Pancreas (tissue), 10 donors: Measurements from ENCODE around the gene CCL11. TPM values are rescaled to one million over a fixed set of nuclear protein-coding genes. Genes with fewer than 3 reads are reported as not detected.

Experiments
- ATAC-seq, 4 donors: fragments of 200-7000 bp; cut with Tn5 transposase; one replicate each; pipeline versions ENCODE4 v1.8.0 to v1.9.1; 2020; ENCODE audit warnings: mild to moderate bottlenecking in 4 of 4, moderate library complexity in 4 of 4
- DNase-seq, 6 donors: peaks; one replicate each; pipeline ENCODE4 v3.0.0-alpha.2; 2020
- FAIRE-seq: peaks from 2 replicates; lab custom pipeline; 2012; peaks lifted over from hg19 to GRCh38; lab: Jason Lieb, UNC
- H3K27ac ChIP-seq, 4 donors: fragments of 200-600 bp; sonication (generic); 1 replicate in 3 of 4; 2 replicates in 1 of 4; pipeline versions ENCODE4 v1.5.0 to v1.8.0; 2020
- H3K27me3 ChIP-seq, 4 donors: fragments of 200-600 bp; one replicate each; pipeline ENCODE4 v1.8.0; 2021
- H3K36me3 ChIP-seq, 3 donors: fragments of 200-600 bp; sonication (generic) in 1 of 3; one replicate each; pipeline versions ENCODE4 v1.5.0 to v1.8.0; 2020 to 2021
- H3K4me1 ChIP-seq, 3 donors: fragments of 200-600 bp; one replicate each; pipeline ENCODE4 v1.8.0; 2021
- H3K4me3 ChIP-seq, 4 donors: fragments of 200-600 bp; sonication (generic) in 2 of 4; one replicate each; pipeline versions ENCODE4 v1.5.0 to v1.8.0; 2020 to 2021
- H3K9me3 ChIP-seq, 4 donors: fragments of 200-600 bp; one replicate each; pipeline ENCODE4 v1.8.0; 2021
- CTCF ChIP-seq, 4 donors: fragments of 200-600 bp; sonication (generic) in 3 of 4; IDR thresholded peaks; one replicate each; pipeline versions ENCODE4 v1.5.0 to v1.8.0; 2021; ENCODE audit warnings: antibody characterized with exemption in 4 of 4
- WGBS, 2 donors: extraction: QIAGEN DNeasy Blood & Tissue Kit; methylation state at CpG; one replicate each; pipeline ENCODE4 v1.1.7; 2013; 5-methylcytosine and 5-hydroxymethylcytosine counted together
- intact Hi-C, 3 donors: fragments of 100-400 bp; cut with DNase I; formaldehyde crosslinking; loops; one replicate each; pipeline versions ENCODE4 v1.11.1 to v1.14.2; 2022
- polyA plus RNA-seq, 2 donors: library from polyadenylated mRNA; stranded (reverse); fragments of 200-250 nt; gene quantifications; one replicate each; pipeline ENCODE4 v1.2.3, GENCODE V29; 2013
- total RNA-seq, 6 donors: library from RNA; stranded (reverse); fragmentation: NEBNext Ultra II Directional in 4 of 6; extraction: Animal tissue kit (Norgen Biotek cat#: 25700) in 4 of 6; gene quantifications; one replicate each; pipeline versions ENCODE4 v1.2.1 to v1.2.4, GENCODE V29; 2021 to 2023
- donor health status: healthy with polysubstance abuse.
- donor health status: DM: no; HTN: no; CAD: no; lungs with moderate emphysema.
- donor health status: DM: no; HTN: no; CAD: no.
- donor health status: control.
- donor health status: control.
- donor health status: Bipolar disorder and iron deficiency.
- donor health status: DM: yes; HTN: yes; CAD: no.
- donor health status: DM: no; HTN: no; CAD: no.
- donor health status: DM: no; HTN: no; CAD: no.
- donor health status: DM: yes; HTN: yes; CAD: no.

Gene CCL11
- 1 to 10 TPM in 1 of 6 donors, under 1 TPM in 2, not detected in 3; 0.43 to 1.7 (median 1.00) TPM for total RNA-seq
- polyA plus RNA-seq, result 1 to 10 TPM; 1.1 to 4.0 TPM

GRCh38 chr17:34285286-34285792 lies at the start of gene CCL11:
Gene CCL11 (plus strand): TSS chr17:34285742. CDS start chr17:34285809, 67 bp downstream.
- Histone ChIP-seq H3K27me3 (no peaks in the 10 kb centered on the region), H3K27ac (no peak within 1 kb of the TSS), H3K4me3 (no peak within 1 kb of the TSS), H3K4me1 (no peaks in the 10 kb centered on the region), H3K9me3 (no peaks in the 10 kb centered on the region), H3K36me3 (no peaks in the 10 kb centered on the region)
- WGBS, 2 donors, result 60 to 64% methylated on average over 4 of the region's 4 CpGs
- TF ChIP-seq CTCF (IDR thresholded peaks at IDR 0.05), result no peak
- ATAC-seq, result peak in 1 of 4 donors; percentile 38
- no peak for DNase-seq
- no peak for FAIRE-seq
- intact Hi-C loops, result no loop called here

DNA sequence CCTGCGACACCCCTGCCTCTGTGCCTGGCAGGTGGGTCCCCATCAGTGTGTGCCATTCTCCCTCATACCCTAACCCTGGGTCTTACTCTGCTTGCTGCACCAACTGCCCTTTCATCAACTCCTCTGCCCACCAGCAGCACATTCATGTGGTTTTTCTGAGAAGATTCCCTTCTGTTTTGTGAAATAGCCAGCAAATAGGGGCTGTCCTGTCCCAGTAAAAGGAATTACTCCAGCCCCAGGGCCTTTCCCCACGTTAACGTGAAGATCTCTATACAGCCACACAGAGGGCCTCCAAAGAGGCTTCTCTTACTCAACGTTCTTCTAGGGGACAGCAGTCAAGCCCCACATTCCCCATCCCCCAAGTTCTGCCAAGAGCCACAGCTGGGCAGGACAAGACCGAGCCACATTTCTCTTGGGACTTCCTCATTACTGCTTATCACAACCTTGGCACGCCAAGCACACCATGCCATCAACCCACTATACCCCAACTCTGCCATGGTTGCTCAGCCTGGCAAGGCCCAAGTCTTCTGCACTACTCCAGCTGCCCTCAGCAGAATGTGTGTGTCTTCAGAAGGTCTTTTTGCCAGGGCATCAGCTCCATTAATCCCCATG lies 49.2 kb upstream of the CCL11 start:
- DNase-seq (no peak), ATAC-seq (no peak), FAIRE-seq (no peak)
- 83 to 87% methylated on average over 6 of the region's 6 CpGs for WGBS, 2 donors
- Histone ChIP-seq H3K9me3 (no peaks in the 10 kb centered on the region), H3K4me3 (no peak overlapping the region), H3K36me3 (no peaks in the 10 kb centered on the region), H3K27me3 (no peaks in the 10 kb centered on the region), H3K27ac (peak overlapping the region in 3 of 4 donors; percentile 52 to 86 (median 81)), H3K4me1 (peaks cover 9 to 46% (median 20%) of the 10 kb centered on the region in 3 donors)
- no peak for TF ChIP-seq CTCF (IDR thresholded peaks at IDR 0.05)
- intact Hi-C loops, result no loop called here

DNA sequence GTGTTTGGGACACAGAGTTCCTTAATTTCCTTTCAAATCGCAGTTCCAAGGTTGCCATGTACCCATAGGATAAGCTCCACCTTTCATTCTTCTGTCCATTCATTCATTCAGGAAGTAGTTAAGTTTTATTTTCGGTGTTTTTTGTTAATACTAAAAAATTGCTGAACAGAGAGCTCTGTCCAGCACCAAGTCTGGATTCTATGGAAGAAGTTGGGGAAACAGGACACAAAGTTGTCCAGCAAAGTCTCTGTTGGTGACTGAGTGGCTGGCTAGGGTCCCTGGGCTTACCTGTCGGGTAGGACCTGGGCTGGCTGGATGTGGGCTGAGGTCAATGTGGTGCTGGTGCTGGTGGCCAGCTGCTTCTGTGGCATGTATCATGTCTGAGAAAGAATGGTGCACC lies 48.1 kb upstream of the CCL11 start:
- H3K4me1 ChIP-seq, result peaks cover 9 to 48% (median 20%) of the 10 kb centered on the region in 3 donors
- 71 to 77% methylated on average over 3 of the region's 3 CpGs for WGBS, 2 donors

GRCh38 chr17:34241062-34241461 lies 44.5 kb upstream of the CCL11 start:
- intact Hi-C loops, result no loop called here
- ATAC-seq (peak in 3 of 4 donors; percentile 69 to 74 (median 71)), FAIRE-seq (peak; percentile 39), DNase-seq (peak in 5 of 6 donors; percentile 37 to 59 (median 50))
- Histone ChIP-seq H3K9me3 (no peaks in the 10 kb centered on the region), H3K27ac (peak overlapping the region in 1 of 4 donors; percentile 33), H3K27me3 (no peaks in the 10 kb centered on the region), H3K36me3 (no peaks in the 10 kb centered on the region), H3K4me1 (peaks cover under 1 to 34% (median 5%) of the 10 kb centered on the region in 3 donors), H3K4me3 (no peak overlapping the region)
- no peak for TF ChIP-seq CTCF (IDR thresholded peaks at IDR 0.05)
- 13 to 14% methylated on average over 4 of the region's 4 CpGs for WGBS, 2 donors

More for the DNA sequence above, 48.1 kb upstream of the CCL11 start:
- ATAC-seq (no peak), FAIRE-seq (no peak), DNase-seq (no peak)
- intact Hi-C loops, result no loop called here
- Histone ChIP-seq H3K9me3 (no peaks in the 10 kb centered on the region), H3K27ac (no peak overlapping the region), H3K27me3 (no peaks in the 10 kb centered on the region), H3K36me3 (no peaks in the 10 kb centered on the region), H3K4me3 (no peak overlapping the region)
- TF ChIP-seq CTCF (IDR thresholded peaks at IDR 0.05), result no peak
